Osteoblast (primary cell): ENCODE measurements around the gene TNIP2. TPM values are rescaled to one million over a fixed set of nuclear protein-coding genes. Genes with fewer than 3 reads are reported as not detected.
A peak's percentile ranks its signal among the peaks of the same experiment; 100 is the strongest.

Source experiments
- DNase-seq: peaks from one replicate; pipeline ENCODE4 v3.0.0; 2011; ENCODE audit warnings: low spot score, mixed read lengths; ENCODE audit not compliant: insufficient read length; ENCODE audit errors: missing footprints
- H2AFZ ChIP-seq: 2 replicates; pipeline ENCODE4 v1.6.0; 2011; ENCODE audit warnings: mild to moderate bottlenecking, low read length
- H3K27ac ChIP-seq: 2 replicates; pipeline ENCODE4 v1.5.1; 2011; ENCODE audit warnings: mild to moderate bottlenecking, low read depth, low read length, moderate library complexity
- H3K27me3 ChIP-seq: 2 replicates; pipeline ENCODE4 v1.6.0; 2012; ENCODE audit warnings: mild to moderate bottlenecking, control low read depth, inconsistent platforms, low read length, moderate library complexity; ENCODE audit not compliant: insufficient read depth
- H3K36me3 ChIP-seq: 2 replicates; pipeline ENCODE4 v1.5.1; 2011; ENCODE audit warnings: mild to moderate bottlenecking, low read length, control low read depth, moderate library complexity; ENCODE audit not compliant: insufficient read depth
- H3K4me1 ChIP-seq: 2 replicates; pipeline ENCODE4 v1.5.1; 2011; ENCODE audit warnings: mild to moderate bottlenecking, low read length, control low read depth, moderate library complexity; ENCODE audit not compliant: insufficient read depth
- H3K4me2 ChIP-seq: 2 replicates; pipeline ENCODE4 v1.6.0; 2011; ENCODE audit warnings: mild to moderate bottlenecking, low read length; ENCODE audit not compliant: insufficient read depth
- H3K4me3 ChIP-seq: fragments of 200-600 bp; sonication (generic); 3 replicates; pipeline ENCODE4 v1.5.1; 2012; ENCODE audit warnings: mild to moderate bottlenecking, low read length, inconsistent platforms; ENCODE audit not compliant: insufficient read depth
- H3K79me2 ChIP-seq: 2 replicates; pipeline ENCODE4 v1.6.0; 2012; ENCODE audit warnings: mild to moderate bottlenecking, low read length, control low read depth, inconsistent platforms; ENCODE audit not compliant: insufficient read depth
- H3K9me3 ChIP-seq: 2 replicates; pipeline ENCODE4 v1.5.1; 2011; ENCODE audit warnings: low read depth, low read length, control low read depth
- H4K20me1 ChIP-seq: 2 replicates; pipeline ENCODE4 v1.6.0; 2012; ENCODE audit warnings: mild to moderate bottlenecking, low read length, control low read depth; ENCODE audit not compliant: insufficient read depth
- total RNA-seq: library from RNA; depleted of rRNA; stranded (reverse); fragments of >200 nt; gene quantifications from 2 replicates; pipeline ENCODE4 v1.2.3, GENCODE V29; 2012
- TF ChIP-seq, protein P1 (sequence below): IDR thresholded peaks from 2 replicates; pipeline ENCODE4 v1.5.1; 2011; ENCODE audit warnings: mild to moderate bottlenecking, low read depth, low read length, moderate library complexity; ENCODE audit errors: extremely low read depth

TNIP2 gene
- total RNA-seq, 1 donor = 44.9 TPM

- no peak for DNase-seq
- Histone ChIP-seq H3K4me1 (peaks cover 12% of the 10 kb centered on the region), H3K79me2 (peaks cover 20% of the 10 kb centered on the region), H3K4me3 (no peak overlapping the region), H3K27me3 (no peaks in the 10 kb centered on the region), H3K9me3 (no peaks in the 10 kb centered on the region), H4K20me1 (no peaks in the 10 kb centered on the region), H3K36me3 (peaks cover 37% of the 10 kb centered on the region), H3K4me2 (no peak overlapping the region), H3K27ac (no peak overlapping the region), H2AFZ (no peak overlapping the region)
- TF ChIP-seq, protein P1, sequence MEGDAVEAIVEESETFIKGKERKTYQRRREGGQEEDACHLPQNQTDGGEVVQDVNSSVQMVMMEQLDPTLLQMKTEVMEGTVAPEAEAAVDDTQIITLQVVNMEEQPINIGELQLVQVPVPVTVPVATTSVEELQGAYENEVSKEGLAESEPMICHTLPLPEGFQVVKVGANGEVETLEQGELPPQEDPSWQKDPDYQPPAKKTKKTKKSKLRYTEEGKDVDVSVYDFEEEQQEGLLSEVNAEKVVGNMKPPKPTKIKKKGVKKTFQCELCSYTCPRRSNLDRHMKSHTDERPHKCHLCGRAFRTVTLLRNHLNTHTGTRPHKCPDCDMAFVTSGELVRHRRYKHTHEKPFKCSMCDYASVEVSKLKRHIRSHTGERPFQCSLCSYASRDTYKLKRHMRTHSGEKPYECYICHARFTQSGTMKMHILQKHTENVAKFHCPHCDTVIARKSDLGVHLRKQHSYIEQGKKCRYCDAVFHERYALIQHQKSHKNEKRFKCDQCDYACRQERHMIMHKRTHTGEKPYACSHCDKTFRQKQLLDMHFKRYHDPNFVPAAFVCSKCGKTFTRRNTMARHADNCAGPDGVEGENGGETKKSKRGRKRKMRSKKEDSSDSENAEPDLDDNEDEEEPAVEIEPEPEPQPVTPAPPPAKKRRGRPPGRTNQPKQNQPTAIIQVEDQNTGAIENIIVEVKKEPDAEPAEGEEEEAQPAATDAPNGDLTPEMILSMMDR = no peak
Observed at GRCh38 chr4:2716236-2716635, 39.9 kb downstream of the TNIP2 start.

DNA sequence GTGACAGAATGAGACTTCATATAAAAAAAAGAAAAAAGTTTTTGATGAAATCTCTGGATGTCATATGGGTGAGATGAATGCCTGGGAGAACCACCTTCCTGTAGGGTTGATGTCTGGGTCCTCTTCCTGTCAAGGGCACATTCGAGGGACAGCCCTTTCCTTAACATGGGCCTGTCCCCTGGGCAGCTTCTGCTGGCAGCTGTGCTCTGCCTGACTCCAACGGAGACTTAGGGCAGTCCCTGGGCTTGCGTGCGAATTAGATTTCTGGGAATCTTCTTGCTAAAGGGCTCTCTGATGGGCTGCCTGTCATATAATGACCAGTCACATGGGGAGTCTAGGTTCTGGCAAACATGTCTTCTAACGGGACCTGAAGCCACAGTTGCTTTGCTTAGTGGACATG, 40.7 kb downstream of the TNIP2 start:
- no peak overlapping the region for H3K27ac ChIP-seq
- peaks cover 12% of the 10 kb centered on the region for H3K4me1 ChIP-seq

DNA sequence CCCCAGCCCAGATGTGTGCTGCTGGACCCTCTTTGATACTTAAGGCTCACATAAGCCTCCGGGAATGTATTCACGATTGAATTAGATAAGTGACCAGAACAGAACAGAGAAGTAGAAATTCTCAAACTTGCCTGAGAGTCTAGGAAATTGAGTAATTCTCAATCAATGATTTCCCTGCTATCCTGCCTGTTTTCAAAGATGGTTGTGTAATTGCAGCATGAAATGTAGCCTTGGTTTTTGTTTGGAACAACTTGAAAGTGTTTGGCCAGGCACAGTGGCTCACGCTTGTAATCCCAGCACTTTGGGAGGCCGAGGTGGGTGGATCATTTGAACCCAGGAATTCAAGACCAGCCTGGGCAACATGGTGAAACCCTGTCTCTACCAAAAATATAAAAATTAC, 41.2 kb downstream of the TNIP2 start:
- Histone ChIP-seq H3K4me3 (no peak overlapping the region), H3K79me2 (peaks cover 20% of the 10 kb centered on the region), H3K4me2 (no peak overlapping the region), H4K20me1 (no peaks in the 10 kb centered on the region), H3K36me3 (peaks cover 28% of the 10 kb centered on the region), H3K27ac (no peak overlapping the region), H3K27me3 (no peaks in the 10 kb centered on the region), H3K9me3 (no peaks in the 10 kb centered on the region), H3K4me1 (peaks cover 12% of the 10 kb centered on the region), H2AFZ (no peak overlapping the region)
- DNase-seq = no peak
- TF ChIP-seq, protein P1 = no peak

More for the DNA sequence above, 40.7 kb downstream of the TNIP2 start:
- TF ChIP-seq, protein P1 = no peak
- Histone ChIP-seq H3K9me3 (no peaks in the 10 kb centered on the region), H3K4me2 (no peak overlapping the region), H4K20me1 (no peaks in the 10 kb centered on the region), H3K27me3 (no peaks in the 10 kb centered on the region), H2AFZ (no peak overlapping the region), H3K79me2 (peaks cover 20% of the 10 kb centered on the region), H3K4me3 (no peak overlapping the region), H3K36me3 (peaks cover 33% of the 10 kb centered on the region)
- no peak for DNase-seq

GRCh38 chr4:2714061-2714770, 41.9 kb downstream of the TNIP2 start:
- peak; percentile 38 for DNase-seq
- Histone ChIP-seq H4K20me1 (no peaks in the 10 kb centered on the region), H3K9me3 (no peaks in the 10 kb centered on the region), H3K4me1 (peaks cover 12% of the 10 kb centered on the region), H3K36me3 (peaks cover 25% of the 10 kb centered on the region), H2AFZ (no peak overlapping the region), H3K79me2 (peaks cover 20% of the 10 kb centered on the region), H3K27ac (peak overlapping the region; percentile 16), H3K4me3 (no peak overlapping the region), H3K27me3 (no peaks in the 10 kb centered on the region), H3K4me2 (no peak overlapping the region)
- TF ChIP-seq, protein P1 = peak; percentile 8
